ENCODE measurements around the gene NAV2.

The NAV2 gene

GRCh38 chr11:19744130-19744529, 31.5 kb downstream of the NAV2 start:
- no peak for FAIRE-seq

- no peak for FAIRE-seq
Measured at GRCh38 chr11:19746086-19746485, 33.4 kb downstream of the NAV2 start.

- FAIRE-seq, result no peak
Measured at GRCh38 chr11:19747634-19748033, 35.0 kb downstream of the NAV2 start.

GRCh38 chr11:19751055-19751454, 38.4 kb downstream of the NAV2 start:
- no peak for FAIRE-seq

- no peak for FAIRE-seq
Measured at GRCh38 chr11:19753451-19754106, 40.9 kb downstream of the NAV2 start.

GRCh38 chr11:19756675-19757475, 44.2 kb downstream of the NAV2 start:
- no peak for FAIRE-seq

- FAIRE-seq, result no peak
Measured at GRCh38 chr11:19759389-19759788, 46.8 kb downstream of the NAV2 start.

GRCh38 chr11:19762266-19762665, 49.6 kb downstream of the NAV2 start:
- FAIRE-seq, result no peak

GRCh38 chr11:19763330-19763729, 50.7 kb downstream of the NAV2 start:
- no peak for FAIRE-seq

GRCh38 chr11:19766206-19766605, 53.6 kb downstream of the NAV2 start:
- no peak for FAIRE-seq

- no peak for FAIRE-seq
Measured at GRCh38 chr11:19766810-19767209, 54.2 kb downstream of the NAV2 start.

GRCh38 chr11:19767627-19768151, 55.1 kb downstream of the NAV2 start:
- no peak for FAIRE-seq

GRCh38 chr11:19768197-19768596, 55.6 kb downstream of the NAV2 start:
- FAIRE-seq, result no peak

- FAIRE-seq, result no peak
Measured at GRCh38 chr11:19768815-19769214, 56.2 kb downstream of the NAV2 start.

- FAIRE-seq, result no peak
Measured at GRCh38 chr11:19769820-19770219, 57.2 kb downstream of the NAV2 start.

- FAIRE-seq, result no peak
Measured at GRCh38 chr11:19770277-19770676, 57.6 kb downstream of the NAV2 start.

GRCh38 chr11:19771463-19771862, 58.8 kb downstream of the NAV2 start:
- FAIRE-seq, result no peak

GRCh38 chr11:19772480-19772879, 59.8 kb downstream of the NAV2 start:
- no peak for FAIRE-seq

GRCh38 chr11:19774329-19774728, 61.7 kb downstream of the NAV2 start:
- no peak for FAIRE-seq

GRCh38 chr11:19774817-19775580, 62.4 kb downstream of the NAV2 start:
- FAIRE-seq, result no peak

GRCh38 chr11:19775622-19776021, 63.0 kb downstream of the NAV2 start:
- no peak for FAIRE-seq

GRCh38 chr11:19777039-19777376, 64.4 kb downstream of the NAV2 start:
- FAIRE-seq, result no peak

- FAIRE-seq, result no peak
Measured at GRCh38 chr11:19777377-19778102, 64.9 kb downstream of the NAV2 start.
